RWPE1 (cell line): ENCODE results near the gene TSC2.
"Not testable (repeated sequence)": the region's sequence is repeated elsewhere in the genome, so short reads cannot be mapped to it uniquely, and the experiment has no call there.

Experiments used
- CTCF ChIA-PET: fragments of 350-600 bp; sonication (Branson Sonifier 250); formaldehyde crosslinking; extraction: SDS; loops from one replicate; lab custom pipeline; 2021; lab: Yijun Ruan, JAX
- POLR2A ChIA-PET: fragments of 400-600 bp; formaldehyde crosslinking; extraction: SDS; loops from one replicate; lab custom pipeline; 2020; ENCODE audit warnings: antibody characterized with exemption; ENCODE audit not compliant: low non-redundant PET; lab: Yijun Ruan, JAX
- DNase-seq: peaks from one replicate; pipeline ENCODE4 v3.0.0; 2012; ENCODE audit warnings: low spot score
- H3K27ac ChIP-seq: fragments of 450-650 bp; 2 replicates; pipeline ENCODE4 v1.5.1; 2017
- TF ChIP-seq, protein P1 (sequence below): fragments of 450-650 bp; conservative IDR thresholded peaks from 2 replicates; pipeline ENCODE4 v1.5.1; 2017; ENCODE audit warnings: low read depth, mild to moderate bottlenecking

Gene TSC2

DNA sequence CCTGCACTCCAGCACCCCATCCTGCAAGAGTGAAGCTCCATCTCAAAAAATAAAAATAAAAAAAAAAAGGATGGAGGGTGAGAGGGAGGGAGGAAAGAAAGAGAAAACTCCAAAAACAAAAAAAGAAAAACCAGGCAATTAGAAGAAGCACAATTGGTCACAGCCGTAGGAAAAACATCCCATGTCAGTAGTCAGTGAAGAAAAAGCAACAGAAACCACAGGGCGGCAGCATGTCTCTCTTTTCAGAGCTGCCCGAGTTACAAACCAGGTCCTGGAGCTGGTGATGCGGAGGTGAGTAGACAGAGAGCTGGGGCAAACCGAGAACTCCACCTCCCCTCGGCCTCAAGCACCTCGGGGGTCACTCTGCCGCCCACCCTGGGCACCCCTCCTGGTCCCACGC, 73.5 kb downstream of the TSC2 start:
- TF ChIP-seq, protein P1, sequence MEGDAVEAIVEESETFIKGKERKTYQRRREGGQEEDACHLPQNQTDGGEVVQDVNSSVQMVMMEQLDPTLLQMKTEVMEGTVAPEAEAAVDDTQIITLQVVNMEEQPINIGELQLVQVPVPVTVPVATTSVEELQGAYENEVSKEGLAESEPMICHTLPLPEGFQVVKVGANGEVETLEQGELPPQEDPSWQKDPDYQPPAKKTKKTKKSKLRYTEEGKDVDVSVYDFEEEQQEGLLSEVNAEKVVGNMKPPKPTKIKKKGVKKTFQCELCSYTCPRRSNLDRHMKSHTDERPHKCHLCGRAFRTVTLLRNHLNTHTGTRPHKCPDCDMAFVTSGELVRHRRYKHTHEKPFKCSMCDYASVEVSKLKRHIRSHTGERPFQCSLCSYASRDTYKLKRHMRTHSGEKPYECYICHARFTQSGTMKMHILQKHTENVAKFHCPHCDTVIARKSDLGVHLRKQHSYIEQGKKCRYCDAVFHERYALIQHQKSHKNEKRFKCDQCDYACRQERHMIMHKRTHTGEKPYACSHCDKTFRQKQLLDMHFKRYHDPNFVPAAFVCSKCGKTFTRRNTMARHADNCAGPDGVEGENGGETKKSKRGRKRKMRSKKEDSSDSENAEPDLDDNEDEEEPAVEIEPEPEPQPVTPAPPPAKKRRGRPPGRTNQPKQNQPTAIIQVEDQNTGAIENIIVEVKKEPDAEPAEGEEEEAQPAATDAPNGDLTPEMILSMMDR: peak; percentile 56

DNA sequence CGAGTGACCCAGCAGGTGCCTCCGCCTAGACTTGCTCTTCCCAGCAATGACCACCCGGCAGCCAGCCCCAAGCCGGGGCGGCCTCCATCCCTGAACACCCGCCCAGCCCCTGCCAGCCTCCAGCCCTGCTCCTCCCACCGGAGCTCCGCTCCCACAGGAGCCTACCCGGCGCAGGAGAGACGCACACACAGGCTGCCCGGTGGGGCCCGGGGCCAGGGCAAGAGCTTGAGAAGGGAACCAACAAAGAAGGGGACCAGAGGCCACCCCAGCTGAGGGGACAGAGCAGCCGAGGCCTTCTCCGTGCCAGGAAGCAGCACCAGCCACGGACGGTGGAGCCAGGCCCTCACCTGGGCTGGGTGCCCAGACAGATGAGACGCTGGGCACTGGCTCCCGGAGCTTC, 74.1 kb downstream of the TSC2 start:
- ChIA-PET POLR2A (no interaction called here), CTCF (interaction anchor here (0.5 to 3.2 kb wide), 4 partner anchors 19 to 36 kb away, joined by 3 to 28 read pairs (median 4); no protein-coding TSS in a partner anchor)
- TF ChIP-seq, protein P1: no peak
- DNase-seq: no peak
- peak overlapping the region; percentile 99 for H3K27ac ChIP-seq

More for the DNA sequence above, 73.5 kb downstream of the TSC2 start:
- DNase-seq: peak; percentile 27
- H3K27ac ChIP-seq: peak overlapping the region; percentile 99
- POLR2A ChIA-PET: not testable (repeated sequence)
- CTCF ChIA-PET: interaction anchor here (0.9 to 3.2 kb wide), 4 partner anchors 19 to 34 kb away, joined by 3 to 28 read pairs (median 4); partner anchors contain the start of gene TRAF7

DNA sequence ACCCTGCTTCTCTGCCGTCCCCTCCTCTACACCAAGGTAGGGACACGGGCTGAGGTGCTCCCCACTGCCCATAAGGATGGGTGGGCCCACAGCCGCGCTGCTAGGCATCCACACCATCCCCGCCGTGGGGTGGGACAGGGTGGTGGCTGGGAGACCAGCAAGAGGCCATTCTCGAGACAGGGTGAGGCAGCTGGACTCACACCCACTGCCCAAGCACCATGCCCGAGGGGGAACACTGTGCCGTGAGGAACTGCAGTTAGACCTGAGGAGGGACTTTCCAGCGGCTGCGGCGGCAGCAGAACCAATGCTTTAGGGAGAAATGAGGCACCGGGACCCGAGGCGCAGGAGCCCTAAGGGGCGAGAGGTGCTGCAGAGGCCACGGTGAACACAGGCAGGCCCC, 74.6 kb downstream of the TSC2 start:
- TF ChIP-seq, protein P1: no peak
- peak overlapping the region; percentile 99 for H3K27ac ChIP-seq
- ChIA-PET POLR2A (no interaction called here), CTCF (interaction anchor here (0.5 to 3.2 kb wide), 2 partner anchors 18 to 37 kb away, joined by 3 to 28 read pairs; no protein-coding TSS in a partner anchor)
- no peak for DNase-seq

DNA sequence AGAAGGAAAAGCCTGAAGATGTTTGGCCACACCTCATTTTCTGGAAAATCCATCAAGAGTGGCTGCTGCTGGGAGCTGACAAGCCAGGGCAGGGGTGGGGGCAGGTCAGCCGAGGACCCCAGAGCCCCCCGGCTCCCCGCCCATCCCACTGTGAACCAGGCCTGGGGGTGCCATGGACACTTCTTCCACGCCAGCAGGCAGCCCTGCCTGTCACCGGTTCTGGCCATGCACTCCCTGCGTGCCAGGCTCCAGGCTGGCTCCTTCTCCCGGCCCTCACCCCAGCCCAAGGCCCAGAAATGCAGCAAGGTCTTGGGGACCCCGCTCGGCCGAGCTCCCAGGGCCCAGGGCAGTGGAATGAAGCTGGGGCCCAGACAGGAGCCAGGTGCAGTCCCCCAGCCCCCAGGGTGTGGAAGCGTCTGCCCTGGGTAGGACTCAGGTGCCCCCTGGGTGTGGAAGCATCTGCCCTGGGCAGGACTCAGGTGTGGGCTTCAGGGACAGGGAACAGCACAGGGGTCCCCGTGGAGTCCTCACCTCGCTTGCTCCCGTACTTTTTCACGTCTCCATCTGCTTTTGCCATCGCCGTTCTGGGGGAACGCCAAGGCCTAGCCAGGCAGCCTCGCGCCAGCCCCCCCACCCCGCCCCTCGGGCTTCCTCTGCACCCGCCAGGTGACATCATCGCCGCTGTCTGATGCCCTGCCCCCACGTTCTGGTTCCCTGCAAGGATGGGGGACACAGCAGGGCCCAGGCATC, 75.3 kb downstream of the TSC2 start:
- POLR2A ChIA-PET: not testable (repeated sequence)
- CTCF ChIA-PET: interaction anchor here (3.2 kb wide), 1 partner anchor 17 kb away, joined by 28 read pairs; no protein-coding TSS in a partner anchor

DNA sequence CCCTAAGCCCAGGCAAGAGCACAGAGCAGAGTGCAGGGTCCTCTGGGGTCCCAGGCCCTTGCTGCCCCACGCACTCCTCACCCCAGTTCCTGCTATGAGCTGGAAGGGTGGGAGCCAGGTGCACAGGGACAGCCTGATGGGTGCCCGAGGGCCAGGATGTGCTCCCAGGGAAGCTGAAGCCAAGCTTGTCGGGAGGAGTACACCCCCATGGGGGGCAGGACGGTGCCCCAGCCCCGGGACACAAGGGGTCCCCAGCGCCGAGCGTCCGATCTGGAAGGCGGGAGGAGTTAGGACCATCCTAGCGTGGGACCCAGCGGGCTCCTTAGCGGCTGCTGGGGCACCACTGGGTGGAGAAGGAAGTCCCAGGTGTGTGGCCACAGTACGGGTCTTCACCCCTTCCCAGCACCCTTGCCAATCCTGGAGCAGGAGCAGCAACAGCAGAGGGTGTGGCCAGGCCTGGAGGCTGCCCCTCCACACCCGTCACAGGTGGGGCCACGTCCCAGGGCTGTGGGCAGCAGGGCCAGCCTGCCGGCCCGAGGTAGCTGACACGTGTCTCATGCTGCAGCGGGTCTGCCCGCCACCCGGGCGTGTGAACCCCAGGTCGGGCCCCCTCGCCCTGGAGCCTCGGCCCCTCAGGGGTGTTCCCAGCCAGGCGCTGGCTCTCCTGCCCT, 76.1 kb downstream of the TSC2 start:
- DNase-seq, POLR2A ChIA-PET: not testable (repeated sequence)
- peak overlapping the region; percentile 99 for H3K27ac ChIP-seq
- CTCF ChIA-PET: interaction anchor here (3.2 kb wide), 1 partner anchor 17 kb away, joined by 28 read pairs; no protein-coding TSS in a partner anchor

More for the DNA sequence above, 75.3 kb downstream of the TSC2 start:
- H3K27ac ChIP-seq: peak overlapping the region; percentile 99
- DNase-seq: not testable (repeated sequence)

DNA sequence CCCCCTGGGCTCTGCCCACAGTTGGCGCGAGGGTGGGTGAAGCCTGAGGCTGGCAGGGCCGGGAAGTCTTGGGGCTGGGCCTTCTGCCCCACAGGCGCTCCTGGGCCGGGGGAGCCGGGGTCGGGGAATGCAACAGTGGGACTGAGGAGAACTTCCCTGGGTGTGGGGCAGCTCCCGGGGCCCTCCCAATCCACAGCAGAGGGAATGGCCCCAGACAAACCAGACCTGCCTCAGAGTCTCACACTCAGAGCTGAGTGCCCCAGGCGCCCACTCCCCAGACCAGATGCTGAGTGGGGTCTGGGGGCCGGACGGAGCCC, 76.5 kb downstream of the TSC2 start:
- CTCF ChIA-PET, POLR2A ChIA-PET, DNase-seq: not testable (repeated sequence)
- H3K27ac ChIP-seq: peak overlapping the region; percentile 99

DNA sequence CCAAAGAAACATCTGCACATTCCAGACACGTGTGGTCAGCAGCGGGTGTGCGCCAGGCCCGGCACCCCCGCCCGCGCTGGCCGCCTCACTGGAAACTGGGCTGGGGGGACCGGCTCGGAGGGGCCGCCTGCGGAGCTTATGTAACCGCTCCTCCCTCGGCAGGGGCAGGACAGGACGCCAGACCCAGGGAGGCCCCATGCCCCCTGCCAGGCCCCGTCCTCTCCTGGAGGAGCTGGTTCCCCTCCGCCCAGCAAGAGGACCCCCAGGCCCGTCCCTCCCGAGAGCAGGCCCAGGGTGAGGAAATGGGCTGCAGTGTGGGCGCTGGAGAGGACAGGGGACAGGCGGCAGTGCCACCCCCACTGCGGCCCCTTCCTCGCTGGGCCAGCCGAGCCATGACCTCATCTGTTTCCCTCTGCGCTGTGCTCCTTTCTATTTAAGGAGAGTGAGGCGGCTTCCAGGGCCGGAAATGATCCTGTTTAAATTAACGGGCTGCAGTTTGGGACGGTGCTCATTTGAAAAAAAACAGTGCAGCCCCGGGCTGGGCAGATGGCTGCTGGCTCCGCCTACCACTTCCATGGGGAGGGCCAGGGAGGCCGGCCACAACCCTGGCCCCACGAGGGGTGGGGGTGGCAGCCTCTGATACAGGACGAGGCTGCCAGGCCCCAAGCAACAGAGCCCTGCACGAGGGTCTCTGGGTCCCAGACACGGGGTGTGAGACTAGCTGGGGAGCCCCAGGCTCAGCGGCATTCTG, 77.1 kb downstream of the TSC2 start:
- DNase-seq, CTCF ChIA-PET, POLR2A ChIA-PET: not testable (repeated sequence)
- H3K27ac ChIP-seq: peak overlapping the region; percentile 99

DNA sequence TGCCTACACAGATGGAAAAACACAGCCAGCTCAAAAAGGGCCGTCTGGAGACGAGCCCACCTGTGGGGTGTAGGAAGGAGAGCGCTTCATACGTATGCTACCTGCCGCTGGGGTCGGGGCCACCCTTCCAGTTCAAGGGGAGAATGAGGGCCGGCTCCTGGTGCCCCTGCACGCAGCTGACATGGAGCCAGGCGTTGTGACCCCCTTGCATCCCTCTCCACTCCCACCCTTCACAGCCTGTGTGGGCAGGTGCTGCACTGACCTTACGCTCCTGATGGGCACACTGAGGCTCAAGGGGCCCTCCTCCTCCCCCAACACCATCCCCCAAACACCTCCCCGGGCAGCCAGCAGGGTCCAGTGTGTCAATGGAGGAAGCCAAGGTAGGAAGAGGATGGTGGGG, 77.8 kb downstream of the TSC2 start:
- peak overlapping the region; percentile 99 for H3K27ac ChIP-seq
- POLR2A ChIA-PET, CTCF ChIA-PET, DNase-seq: not testable (repeated sequence)

DNA sequence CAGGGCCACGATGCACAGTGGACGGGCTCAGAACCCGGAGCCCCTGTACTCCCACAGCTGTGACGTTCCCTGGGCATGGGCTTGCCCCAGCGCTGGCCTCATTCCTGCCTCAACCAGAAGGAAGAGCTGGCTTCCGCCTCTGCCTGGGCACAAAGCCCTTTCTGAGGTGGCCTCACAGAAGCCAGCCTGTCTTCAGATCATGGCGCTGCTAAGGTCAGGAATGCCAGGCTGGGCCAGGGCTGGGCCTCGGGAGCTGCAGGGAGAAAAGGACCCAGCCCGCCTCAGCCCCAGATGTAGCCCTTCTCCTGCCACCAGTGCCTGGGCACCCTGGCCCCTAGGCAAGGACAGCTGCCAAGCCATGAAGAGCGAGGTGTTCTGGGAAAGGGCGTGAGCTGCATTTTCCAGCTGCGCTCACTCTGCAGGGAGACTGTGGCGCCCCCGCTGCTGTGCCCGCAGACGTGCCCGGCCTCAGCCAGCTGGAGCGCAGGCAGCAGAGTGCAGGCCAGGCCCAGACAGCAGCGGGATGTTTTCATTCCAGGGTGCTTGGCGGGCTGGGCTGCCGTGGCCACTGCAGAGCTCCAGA, 78.5 kb downstream of the TSC2 start:
- H3K27ac ChIP-seq: peak overlapping the region; percentile 99
- CTCF ChIA-PET: interaction anchor here (0.5 to 0.8 kb wide), 2 partner anchors 12 to 14 kb away, joined by 4 to 7 read pairs; no protein-coding TSS in a partner anchor
- DNase-seq, POLR2A ChIA-PET: not testable (repeated sequence)

DNA sequence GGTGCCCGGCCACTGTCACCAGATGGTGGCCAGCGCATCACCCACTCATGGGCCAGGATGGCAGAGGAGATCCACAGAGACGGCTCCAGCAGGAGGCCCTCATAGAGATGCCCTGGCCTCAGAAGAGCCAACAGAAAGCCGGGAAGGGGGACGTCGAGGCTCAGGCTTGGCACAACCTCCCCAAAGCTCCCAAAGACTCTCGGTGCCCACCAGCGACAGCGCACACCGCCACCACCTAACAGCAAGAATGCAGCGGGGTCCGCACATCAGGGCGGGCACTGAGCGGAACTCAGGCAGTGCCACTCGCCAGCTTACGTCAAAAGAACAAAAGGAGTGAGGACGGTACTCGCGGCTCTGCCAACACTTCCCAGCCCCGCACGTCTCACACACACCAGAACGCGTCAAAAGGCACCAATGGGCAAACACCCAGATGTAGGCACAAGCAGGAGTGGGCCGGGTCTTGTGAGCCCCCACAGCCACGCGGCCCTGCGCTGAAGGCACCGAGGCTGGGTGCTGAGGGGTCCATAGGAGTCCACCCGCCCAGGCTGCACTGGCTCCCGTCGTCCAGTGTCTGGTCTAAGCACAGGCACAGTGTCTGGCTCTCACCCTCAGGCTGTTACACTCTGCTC, 79.3 kb downstream of the TSC2 start:
- H3K27ac ChIP-seq: peak overlapping the region; percentile 99
- DNase-seq, POLR2A ChIA-PET: not testable (repeated sequence)
- CTCF ChIA-PET: interaction anchor here (0.8 kb wide), 1 partner anchor 14 kb away, joined by 4 read pairs; no protein-coding TSS in a partner anchor

DNA sequence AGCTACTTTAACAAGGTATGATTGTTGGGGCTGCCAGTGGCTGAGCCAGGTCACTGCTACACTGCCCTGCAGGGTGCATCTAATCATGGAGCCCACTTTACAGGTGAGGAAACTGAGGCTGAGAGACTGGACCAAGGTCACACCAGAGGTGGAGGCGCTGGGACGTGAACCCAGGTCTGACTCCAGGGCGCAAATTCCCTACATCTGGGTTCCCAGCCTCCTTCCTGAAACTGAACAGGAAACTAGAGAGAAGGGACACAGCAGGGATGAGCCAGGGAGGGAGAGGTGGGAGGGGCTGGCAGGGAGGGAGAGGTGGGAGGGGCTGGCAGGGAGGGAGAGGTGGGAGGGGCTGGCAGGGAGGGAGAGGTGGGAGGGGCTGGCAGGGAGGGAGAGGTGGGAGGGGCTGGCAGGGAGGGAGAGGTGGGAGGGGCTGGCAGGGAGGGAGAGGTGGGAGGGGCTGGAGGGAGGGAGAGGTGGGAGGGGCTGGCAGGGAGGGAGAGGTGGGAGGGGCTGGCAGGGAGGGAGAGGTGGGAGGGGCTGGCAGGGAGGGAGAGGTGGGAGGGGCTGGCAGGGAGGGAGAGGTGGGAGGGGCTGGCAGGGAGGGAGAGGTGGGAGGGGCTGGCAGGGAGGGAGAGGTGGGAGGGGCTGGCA, 80.0 kb downstream of the TSC2 start:
- DNase-seq, POLR2A ChIA-PET: not testable (repeated sequence)
- CTCF ChIA-PET: interaction anchor here (0.7 kb wide), 1 partner anchor 51 kb away, joined by 3 read pairs; no protein-coding TSS in a partner anchor
- H3K27ac ChIP-seq: peak overlapping the region; percentile 99

DNA sequence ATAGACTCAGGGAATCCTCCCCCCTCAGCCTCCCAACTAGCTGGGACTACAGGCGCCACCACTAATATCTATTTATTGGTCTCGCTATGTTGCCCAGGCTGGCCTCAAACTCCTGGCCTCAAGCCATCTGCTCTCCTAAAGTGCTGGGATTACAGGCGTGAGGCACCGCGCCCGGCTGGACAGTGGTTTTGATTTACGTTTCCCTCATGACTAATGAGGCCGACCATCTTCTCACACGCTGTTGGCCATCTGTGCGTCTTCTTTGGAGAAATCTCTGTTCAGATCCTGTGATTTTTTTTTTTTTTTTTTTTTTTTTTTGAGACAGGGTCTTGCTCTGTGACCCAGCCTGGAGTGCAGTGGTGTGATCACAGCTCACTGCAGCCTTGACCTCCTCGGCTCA, 81.5 kb downstream of the TSC2 start:
- CTCF ChIA-PET, POLR2A ChIA-PET, DNase-seq: not testable (repeated sequence)
- H3K27ac ChIP-seq: peak overlapping the region; percentile 96
